ENCODE data around the gene TARBP2.
A peak's percentile ranks its signal among the peaks of the same experiment; 100 is the strongest.

Gene TARBP2

GRCh38 chr12:53501615-53502181 is 615 bp downstream of the TARBP2 start (continued):
- TF ChIP-seq, protein P1, sequence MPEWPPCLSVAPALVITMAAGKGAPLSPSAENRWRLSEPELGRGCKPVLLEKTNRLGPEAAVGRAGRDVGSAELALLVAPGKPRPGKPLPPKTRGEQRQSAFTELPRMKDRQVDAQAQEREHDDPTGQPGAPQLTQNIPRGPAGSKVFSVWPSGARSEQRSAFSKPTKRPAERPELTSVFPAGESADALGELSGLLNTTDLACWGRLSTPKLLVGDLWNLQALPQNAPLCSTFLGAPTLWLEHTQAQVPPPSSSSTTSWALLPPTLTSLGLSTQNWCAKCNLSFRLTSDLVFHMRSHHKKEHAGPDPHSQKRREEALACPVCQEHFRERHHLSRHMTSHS (tag by site-specific recombination; IDR thresholded peaks at IDR 0.05) = no peak
- no peak for TF ChIP-seq ZNF510 (tag by site-specific recombination; IDR thresholded peaks at IDR 0.05; ENCODE audit: insufficient replicate concordance)
- no peak for TF ChIP-seq ZNF280D (tag by site-specific recombination; IDR thresholded peaks at IDR 0.05)
- no peak for TF ChIP-seq ZNF544 (tag by site-specific recombination; IDR thresholded peaks at IDR 0.05)
- TF ChIP-seq, protein P2, sequence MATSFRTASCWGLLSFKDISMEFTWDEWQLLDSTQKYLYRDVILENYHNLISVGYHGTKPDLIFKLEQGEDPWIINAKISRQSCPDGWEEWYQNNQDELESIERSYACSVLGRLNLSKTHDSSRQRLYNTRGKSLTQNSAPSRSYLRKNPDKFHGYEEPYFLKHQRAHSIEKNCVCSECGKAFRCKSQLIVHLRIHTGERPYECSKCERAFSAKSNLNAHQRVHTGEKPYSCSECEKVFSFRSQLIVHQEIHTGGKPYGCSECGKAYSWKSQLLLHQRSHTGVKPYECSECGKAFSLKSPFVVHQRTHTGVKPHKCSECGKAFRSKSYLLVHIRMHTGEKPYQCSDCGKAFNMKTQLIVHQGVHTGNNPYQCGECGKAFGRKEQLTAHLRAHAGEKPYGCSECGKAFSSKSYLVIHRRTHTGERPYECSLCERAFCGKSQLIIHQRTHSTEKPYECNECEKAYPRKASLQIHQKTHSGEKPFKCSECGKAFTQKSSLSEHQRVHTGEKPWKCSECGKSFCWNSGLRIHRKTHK (tag by site-specific recombination; IDR thresholded peaks at IDR 0.05) = no peak
- TF ChIP-seq ZBTB7A (tag by site-specific recombination; IDR thresholded peaks at IDR 0.05; ENCODE audit: low read depth) = no peak
- no peak; the same call in 1 of the 2 replicates for TF ChIP-seq ZNF18 (tag by site-specific recombination; IDR thresholded peaks at IDR 0.05)
- TF ChIP-seq, protein P3, sequence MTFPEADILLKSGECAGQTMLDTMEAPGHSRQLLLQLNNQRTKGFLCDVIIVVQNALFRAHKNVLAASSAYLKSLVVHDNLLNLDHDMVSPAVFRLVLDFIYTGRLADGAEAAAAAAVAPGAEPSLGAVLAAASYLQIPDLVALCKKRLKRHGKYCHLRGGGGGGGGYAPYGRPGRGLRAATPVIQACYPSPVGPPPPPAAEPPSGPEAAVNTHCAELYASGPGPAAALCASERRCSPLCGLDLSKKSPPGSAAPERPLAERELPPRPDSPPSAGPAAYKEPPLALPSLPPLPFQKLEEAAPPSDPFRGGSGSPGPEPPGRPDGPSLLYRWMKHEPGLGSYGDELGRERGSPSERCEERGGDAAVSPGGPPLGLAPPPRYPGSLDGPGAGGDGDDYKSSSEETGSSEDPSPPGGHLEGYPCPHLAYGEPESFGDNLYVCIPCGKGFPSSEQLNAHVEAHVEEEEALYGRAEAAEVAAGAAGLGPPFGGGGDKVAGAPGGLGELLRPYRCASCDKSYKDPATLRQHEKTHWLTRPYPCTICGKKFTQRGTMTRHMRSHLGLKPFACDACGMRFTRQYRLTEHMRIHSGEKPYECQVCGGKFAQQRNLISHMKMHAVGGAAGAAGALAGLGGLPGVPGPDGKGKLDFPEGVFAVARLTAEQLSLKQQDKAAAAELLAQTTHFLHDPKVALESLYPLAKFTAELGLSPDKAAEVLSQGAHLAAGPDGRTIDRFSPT (tag by site-specific recombination; IDR thresholded peaks at IDR 0.05) = peak; percentile 92
- TF ChIP-seq, protein P4, sequence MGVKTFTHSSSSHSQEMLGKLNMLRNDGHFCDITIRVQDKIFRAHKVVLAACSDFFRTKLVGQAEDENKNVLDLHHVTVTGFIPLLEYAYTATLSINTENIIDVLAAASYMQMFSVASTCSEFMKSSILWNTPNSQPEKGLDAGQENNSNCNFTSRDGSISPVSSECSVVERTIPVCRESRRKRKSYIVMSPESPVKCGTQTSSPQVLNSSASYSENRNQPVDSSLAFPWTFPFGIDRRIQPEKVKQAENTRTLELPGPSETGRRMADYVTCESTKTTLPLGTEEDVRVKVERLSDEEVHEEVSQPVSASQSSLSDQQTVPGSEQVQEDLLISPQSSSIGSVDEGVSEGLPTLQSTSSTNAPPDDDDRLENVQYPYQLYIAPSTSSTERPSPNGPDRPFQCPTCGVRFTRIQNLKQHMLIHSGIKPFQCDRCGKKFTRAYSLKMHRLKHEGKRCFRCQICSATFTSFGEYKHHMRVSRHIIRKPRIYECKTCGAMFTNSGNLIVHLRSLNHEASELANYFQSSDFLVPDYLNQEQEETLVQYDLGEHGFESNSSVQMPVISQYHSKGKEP (tag by site-specific recombination; IDR thresholded peaks at IDR 0.05) = 0 out of 2 replicates have a peak, but pooled peaks have one; percentile 62
- no peak for TF ChIP-seq ZNF350 (tag by site-specific recombination; IDR thresholded peaks at IDR 0.05)
- no peak for TF ChIP-seq ZEB2 (tag by site-specific recombination; IDR thresholded peaks at IDR 0.05)
- TF ChIP-seq, protein P5, sequence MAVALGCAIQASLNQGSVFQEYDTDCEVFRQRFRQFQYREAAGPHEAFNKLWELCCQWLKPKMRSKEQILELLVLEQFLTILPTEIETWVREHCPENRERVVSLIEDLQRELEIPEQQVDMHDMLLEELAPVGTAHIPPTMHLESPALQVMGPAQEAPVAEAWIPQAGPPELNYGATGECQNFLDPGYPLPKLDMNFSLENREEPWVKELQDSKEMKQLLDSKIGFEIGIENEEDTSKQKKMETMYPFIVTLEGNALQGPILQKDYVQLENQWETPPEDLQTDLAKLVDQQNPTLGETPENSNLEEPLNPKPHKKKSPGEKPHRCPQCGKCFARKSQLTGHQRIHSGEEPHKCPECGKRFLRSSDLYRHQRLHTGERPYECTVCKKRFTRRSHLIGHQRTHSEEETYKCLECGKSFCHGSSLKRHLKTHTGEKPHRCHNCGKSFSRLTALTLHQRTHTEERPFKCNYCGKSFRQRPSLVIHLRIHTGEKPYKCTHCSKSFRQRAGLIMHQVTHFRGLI (tag by site-specific recombination; IDR thresholded peaks at IDR 0.05) = no peak
- TF ChIP-seq ZNF354C (tag by site-specific recombination; IDR thresholded peaks at IDR 0.05; ENCODE audit: borderline replicate concordance, low read depth) = no peak
- no peak for TF ChIP-seq ZNF600 (tag by site-specific recombination; IDR thresholded peaks at IDR 0.05)
- no peak for TF ChIP-seq ZNF658 (tag by site-specific recombination; IDR thresholded peaks at IDR 0.05)
- no peak for TF ChIP-seq ZNF623 (tag by site-specific recombination; IDR thresholded peaks at IDR 0.05)
- TF ChIP-seq ZNF792 (tag by site-specific recombination; IDR thresholded peaks at IDR 0.05) = no peak
- TF ChIP-seq PRDM10 (tag by site-specific recombination; IDR thresholded peaks at IDR 0.05) = peak; percentile 92
- 0 out of 2 replicates have a peak, but pooled peaks have one; percentile 5 for TF ChIP-seq KLF7 (tag by site-specific recombination; IDR thresholded peaks at IDR 0.05; ENCODE audit: borderline replicate concordance)
- no peak for TF ChIP-seq ZNF2 (tag by site-specific recombination; IDR thresholded peaks at IDR 0.05)
- no peak for TF ChIP-seq BCL11B (tag by site-specific recombination; IDR thresholded peaks at IDR 0.05; ENCODE audit: low read depth)
- no peak for TF ChIP-seq MEIS1 (CRISPR knock-in tag; IDR thresholded peaks at IDR 0.05; ENCODE audit: borderline replicate concordance)
- no peak for TF ChIP-seq SP3 (tag by site-specific recombination; IDR thresholded peaks at IDR 0.05)

Measured in HEK293 (cell line).